Duodenal mucosa (tissue), 2 donors: ENCODE data around the gene GTSF1L.

Source experiments
- H3K27ac ChIP-seq: one replicate; pipeline ENCODE4 v1.7.0; 2013; ENCODE audit warnings: low read depth, low read length
- H3K27me3 ChIP-seq, 2 donors: one replicate each; pipeline ENCODE4 v1.7.0; 2013; ENCODE audit warnings: low read length in 2 of 2, control low read depth in 1 of 2; ENCODE audit not compliant: insufficient read depth in 2 of 2, control insufficient read depth in 1 of 2
- H3K36me3 ChIP-seq, 2 donors: one replicate each; pipeline ENCODE4 v1.7.0; 2013; ENCODE audit warnings: low read length in 2 of 2, control low read depth in 1 of 2; ENCODE audit not compliant: insufficient read depth in 2 of 2, control insufficient read depth in 1 of 2
- H3K4me1 ChIP-seq, 2 donors: one replicate each; pipeline ENCODE4 v1.7.0; 2013; ENCODE audit warnings: low read length in 2 of 2, control low read depth in 1 of 2; ENCODE audit not compliant: insufficient read depth in 2 of 2, control insufficient read depth in 1 of 2
- H3K4me3 ChIP-seq, 2 donors: one replicate each; pipeline ENCODE4 v1.7.0; 2013; ENCODE audit warnings: low read length in 2 of 2, low read depth in 1 of 2
- H3K9ac ChIP-seq, 2 donors: one replicate each; pipeline ENCODE4 v1.7.0; 2013; ENCODE audit warnings: low read length in 2 of 2, low read depth in 1 of 2
- H3K9me3 ChIP-seq, 2 donors: one replicate each; pipeline ENCODE4 v1.7.0; 2013; ENCODE audit warnings: low read length in 2 of 2, control low read depth in 1 of 2; ENCODE audit not compliant: control insufficient read depth in 1 of 2

The GTSF1L gene

GRCh38 chr20:43699941-43700565 lies 26.7 kb downstream of the GTSF1L start:
- H3K4me1 ChIP-seq, result no peaks in the 10 kb centered on the region
- no peak overlapping the region for H3K4me3 ChIP-seq
- H3K36me3 ChIP-seq, result peaks cover 0 to 16% of the 10 kb centered on the region in 2 donors
- H3K27ac ChIP-seq, result no peak overlapping the region
- H3K9me3 ChIP-seq, result no peaks in the 10 kb centered on the region
- no peaks in the 10 kb centered on the region for H3K27me3 ChIP-seq
- H3K9ac ChIP-seq, result no peak overlapping the region

GRCh38 chr20:43695571-43695970 lies 31.2 kb downstream of the GTSF1L start:
- no peak overlapping the region for H3K9ac ChIP-seq
- no peaks in the 10 kb centered on the region for H3K9me3 ChIP-seq
- peaks cover 0 to 8% of the 10 kb centered on the region in 2 donors for H3K36me3 ChIP-seq
- H3K4me1 ChIP-seq, result no peaks in the 10 kb centered on the region
- H3K27me3 ChIP-seq, result no peaks in the 10 kb centered on the region
- H3K27ac ChIP-seq, result no peak overlapping the region
- H3K4me3 ChIP-seq, result no peak overlapping the region

- Histone ChIP-seq H3K4me3 (no peak overlapping the region), H3K9me3 (no peaks in the 10 kb centered on the region), H3K4me1 (no peaks in the 10 kb centered on the region), H3K27me3 (no peaks in the 10 kb centered on the region), H3K27ac (no peak overlapping the region), H3K36me3 (no peaks in the 10 kb centered on the region), H3K9ac (no peak overlapping the region)
These were observed 32.0 kb downstream of the GTSF1L start for GRCh38 chr20:43694763-43695162.

DNA sequence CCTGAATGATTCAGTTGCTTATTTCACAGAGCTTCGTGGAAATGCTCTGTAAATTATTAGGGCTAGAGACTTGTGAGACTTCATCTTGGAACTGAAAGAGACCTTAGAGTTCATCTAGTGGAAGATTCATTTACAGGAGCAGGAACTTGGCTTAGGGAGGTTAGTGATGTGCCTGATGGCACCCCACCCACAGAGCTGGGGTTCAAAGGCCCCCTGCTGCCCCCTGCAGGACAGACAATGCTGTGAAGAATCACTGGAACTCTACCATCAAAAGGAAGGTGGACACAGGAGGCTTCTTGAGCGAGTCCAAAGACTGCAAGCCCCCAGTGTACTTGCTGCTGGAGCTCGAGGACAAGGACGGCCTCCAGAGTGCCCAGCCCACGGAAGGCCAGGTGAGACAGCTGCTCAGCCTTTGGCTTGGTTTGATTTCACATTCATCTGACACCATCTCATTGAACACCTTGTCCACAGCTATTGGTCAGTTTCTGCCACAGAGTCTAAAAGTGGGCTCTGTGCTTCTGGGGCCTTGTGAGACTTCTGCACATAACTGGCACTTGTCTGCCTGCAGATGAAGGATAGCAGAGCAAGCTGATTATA lies 34.8 kb downstream of the GTSF1L start:
- H3K4me3 ChIP-seq, result no peak overlapping the region
- H3K4me1 ChIP-seq, result no peaks in the 10 kb centered on the region
- H3K9ac ChIP-seq, result no peak overlapping the region
- no peaks in the 10 kb centered on the region for H3K9me3 ChIP-seq
- no peaks in the 10 kb centered on the region for H3K36me3 ChIP-seq
- no peaks in the 10 kb centered on the region for H3K27me3 ChIP-seq
- no peak overlapping the region for H3K27ac ChIP-seq

DNA sequence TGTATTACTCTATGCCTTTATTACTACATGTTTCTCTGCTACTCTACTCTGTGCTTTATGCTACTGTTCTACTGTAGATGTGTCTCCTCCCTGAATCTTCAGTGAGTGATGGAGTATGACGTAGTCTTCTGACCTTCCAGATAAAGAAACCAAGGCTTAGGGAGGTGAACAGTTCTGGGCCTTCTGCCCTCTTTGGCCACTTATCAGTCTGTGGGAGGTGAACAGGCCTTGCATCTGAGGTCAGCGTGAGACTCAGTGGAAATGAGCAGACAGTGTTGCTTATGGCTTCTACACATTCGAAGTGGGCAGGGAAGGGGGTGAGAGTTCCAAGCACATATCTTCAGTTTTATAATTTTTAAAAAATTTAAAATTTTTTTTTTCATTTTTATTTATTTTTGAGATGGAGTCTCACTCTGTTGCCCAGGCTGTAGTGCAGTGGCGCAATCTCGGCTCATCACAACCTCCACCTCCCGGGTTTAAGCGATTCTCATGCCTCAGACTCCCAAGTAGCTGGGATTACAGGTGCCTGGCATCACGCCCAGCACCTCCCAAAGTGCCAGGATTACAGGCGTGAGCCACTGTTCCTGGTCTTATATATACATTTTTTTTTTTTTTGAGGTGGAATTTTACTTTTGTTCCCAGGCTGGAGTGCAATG lies 35.7 kb downstream of the GTSF1L start:
- Histone ChIP-seq H3K9me3 (no peaks in the 10 kb centered on the region), H3K9ac (no peak overlapping the region), H3K4me3 (no peak overlapping the region), H3K36me3 (no peaks in the 10 kb centered on the region), H3K27me3 (no peaks in the 10 kb centered on the region), H3K4me1 (no peaks in the 10 kb centered on the region), H3K27ac (no peak overlapping the region)

DNA sequence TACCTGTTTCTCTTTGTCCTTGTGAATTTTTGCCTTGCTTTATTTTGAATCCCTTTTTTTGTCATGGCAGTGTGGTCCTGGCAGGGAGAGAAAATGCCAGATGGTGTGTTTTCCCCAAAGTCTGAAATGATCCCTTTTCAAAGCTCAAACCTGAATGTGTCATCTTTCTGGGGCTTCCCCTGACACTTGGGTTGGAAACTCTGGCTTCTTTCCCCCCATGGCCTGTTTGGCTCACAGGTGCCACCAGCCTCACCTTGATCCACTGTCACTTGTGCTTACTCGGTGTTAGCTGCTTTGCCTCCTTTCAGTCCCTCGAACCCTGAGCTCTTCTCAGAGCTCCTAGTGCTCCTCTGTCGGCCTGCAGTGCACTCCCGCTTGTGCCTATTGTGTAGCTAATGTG lies 37.6 kb downstream of the GTSF1L start:
- H3K27ac ChIP-seq, result no peak overlapping the region
- no peaks in the 10 kb centered on the region for H3K36me3 ChIP-seq
- no peaks in the 10 kb centered on the region for H3K27me3 ChIP-seq
- H3K4me1 ChIP-seq, result no peaks in the 10 kb centered on the region
- no peaks in the 10 kb centered on the region for H3K9me3 ChIP-seq
- H3K9ac ChIP-seq, result no peak overlapping the region
- no peak overlapping the region for H3K4me3 ChIP-seq

GRCh38 chr20:43686820-43687219 lies 40.0 kb downstream of the GTSF1L start:
- Histone ChIP-seq H3K27ac (no peak overlapping the region), H3K27me3 (no peaks in the 10 kb centered on the region), H3K9me3 (no peaks in the 10 kb centered on the region), H3K9ac (no peak overlapping the region), H3K4me3 (no peak overlapping the region), H3K36me3 (no peaks in the 10 kb centered on the region), H3K4me1 (no peaks in the 10 kb centered on the region)

DNA sequence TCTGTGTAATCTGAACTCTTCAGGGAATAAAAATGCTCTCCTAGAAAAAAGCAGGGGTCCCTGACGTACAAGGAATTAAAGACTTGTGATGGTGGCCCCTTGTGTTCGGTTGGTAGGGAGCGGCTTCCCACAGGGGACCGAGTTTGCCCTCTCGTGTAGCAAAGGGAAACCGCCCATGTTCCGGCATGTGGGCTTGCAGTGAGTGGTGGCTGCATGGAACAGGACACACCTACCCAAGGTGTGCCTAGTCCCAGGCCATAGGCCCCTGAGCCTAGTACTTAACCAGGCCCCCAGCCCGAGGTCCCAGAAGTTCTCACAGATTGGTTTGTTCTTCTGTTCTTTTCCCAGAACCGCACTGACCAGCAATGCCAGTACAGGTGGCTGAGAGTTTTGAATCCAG lies 44.4 kb downstream of the GTSF1L start:
- Histone ChIP-seq H3K36me3 (no peaks in the 10 kb centered on the region), H3K9ac (no peak overlapping the region), H3K27me3 (no peaks in the 10 kb centered on the region), H3K9me3 (no peaks in the 10 kb centered on the region), H3K4me1 (no peaks in the 10 kb centered on the region), H3K4me3 (no peak overlapping the region), H3K27ac (peak overlapping the region; percentile 11)

DNA sequence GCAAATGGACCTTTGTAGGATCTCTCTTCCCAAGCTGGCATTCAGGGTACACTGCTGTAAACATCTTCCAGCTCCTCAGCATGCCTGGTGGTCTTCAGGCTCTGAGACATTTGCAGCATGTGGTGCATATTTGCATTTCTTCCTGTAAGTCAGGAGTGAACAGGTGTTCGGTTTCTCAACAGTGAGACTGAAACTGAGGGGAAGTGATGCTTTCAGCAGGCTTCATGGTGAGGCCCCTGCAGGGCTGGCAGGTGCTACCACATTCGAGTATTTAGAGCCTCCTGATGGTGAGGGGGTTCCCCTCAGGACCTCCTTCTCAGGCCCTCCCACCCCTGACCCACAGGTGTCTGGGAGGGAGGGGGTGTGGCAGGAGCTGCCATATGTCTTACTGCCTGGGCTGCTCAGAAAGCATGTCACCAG lies 44.8 kb downstream of the GTSF1L start:
- H3K4me1 ChIP-seq, result no peaks in the 10 kb centered on the region
- H3K27me3 ChIP-seq, result no peaks in the 10 kb centered on the region
- no peaks in the 10 kb centered on the region for H3K36me3 ChIP-seq
- no peak overlapping the region for H3K4me3 ChIP-seq
- no peaks in the 10 kb centered on the region for H3K9me3 ChIP-seq
- no peak overlapping the region for H3K9ac ChIP-seq
- peak overlapping the region; percentile 47 for H3K27ac ChIP-seq

- no peak overlapping the region for H3K4me3 ChIP-seq
These were observed 45.3 kb downstream of the GTSF1L start for GRCh38 chr20:43681468-43681942.

More at GRCh38 chr20:43681468-43681942, 45.3 kb downstream of the GTSF1L start:
- Histone ChIP-seq H3K27ac (peak overlapping the region; percentile 47), H3K9me3 (no peaks in the 10 kb centered on the region), H3K4me1 (no peaks in the 10 kb centered on the region), H3K36me3 (no peaks in the 10 kb centered on the region), H3K27me3 (no peaks in the 10 kb centered on the region), H3K9ac (no peak overlapping the region)
